NOMO-1 treated with dmso at 0.1 percent for 144 hours (cell line): ENCODE results near the gene GGT7.
"Not testable (repeated sequence)": the region's sequence is repeated elsewhere in the genome, so short reads cannot be mapped to it uniquely, and the experiment has no call there.

Experiments used
- DNase-seq: peaks from one replicate; lab custom pipeline; 2025; ENCODE audit not compliant: unreplicated experiment; lab: John Stamatoyannopoulos, UW

Gene GGT7

GRCh38 chr20:34849778-34850177 is 22.9 kb downstream of the GGT7 start:
- DNase-seq, result no peak

GRCh38 chr20:34848597-34848996 is 24.1 kb downstream of the GGT7 start:
- DNase-seq, result no peak

- DNase-seq, result no peak
These were observed 29.2 kb downstream of the GGT7 start for GRCh38 chr20:34843421-34843820.

- DNase-seq, result no peak
These were observed 30.5 kb downstream of the GGT7 start for GRCh38 chr20:34842143-34842542.

- DNase-seq, result peak; percentile 1
These were observed 38.2 kb downstream of the GGT7 start for GRCh38 chr20:34834459-34834893.

GRCh38 chr20:34831936-34832335 is 40.7 kb downstream of the GGT7 start:
- peak; percentile 3 for DNase-seq

GRCh38 chr20:34829191-34829590 is 43.5 kb downstream of the GGT7 start:
- DNase-seq, result no peak

- peak; percentile 44 for DNase-seq
These were observed 46.9 kb downstream of the GGT7 start, which contains the start of gene NCOA6 for GRCh38 chr20:34825530-34826362. Gene NCOA6 (minus strand): TSS chr20:34825651. CDS start chr20:34782355, 43,296 bp downstream.

- peak; percentile 1 for DNase-seq
These were observed 47.7 kb downstream of the GGT7 start for GRCh38 chr20:34824806-34825529.

GRCh38 chr20:34824452-34824805 is 48.2 kb downstream of the GGT7 start:
- DNase-seq, result peak; percentile 65

- no peak for DNase-seq
These were observed 48.6 kb downstream of the GGT7 start for GRCh38 chr20:34824026-34824425.

- DNase-seq, result no peak
These were observed 51.7 kb downstream of the GGT7 start for GRCh38 chr20:34820805-34821578.

- DNase-seq, result no peak
These were observed 54.9 kb downstream of the GGT7 start for GRCh38 chr20:34817801-34818200.

GRCh38 chr20:34817072-34817471 is 55.6 kb downstream of the GGT7 start:
- no peak for DNase-seq

GRCh38 chr20:34815636-34816035 is 57.0 kb downstream of the GGT7 start:
- DNase-seq, result no peak

GRCh38 chr20:34808583-34808982 is 64.1 kb downstream of the GGT7 start:
- DNase-seq, result no peak

- DNase-seq, result not testable (repeated sequence)
These were observed 64.7 kb downstream of the GGT7 start for GRCh38 chr20:34807944-34808465.

GRCh38 chr20:34806255-34806654 is 66.4 kb downstream of the GGT7 start:
- DNase-seq, result no peak

- DNase-seq, result no peak
These were observed 73.8 kb downstream of the GGT7 start for GRCh38 chr20:34798871-34799270.

GRCh38 chr20:34798328-34798727 is 74.3 kb downstream of the GGT7 start:
- DNase-seq, result no peak
